CD14-positive monocyte (primary cell): Measurements from ENCODE around the gene PIP4K2C. TPM values are rescaled to one million over a fixed set of nuclear protein-coding genes. Genes with fewer than 3 reads are reported as not detected.

Experiments
- DNase-seq, 3 donors: peaks; one replicate each; pipeline ENCODE4 v3.0.0-alpha.2; 2011 to 2022
- H2AFZ ChIP-seq: 2 replicates; pipeline ENCODE4 v1.6.0; 2012; ENCODE audit warnings: mild to moderate bottlenecking, low read depth, low read length, inconsistent platforms; ENCODE audit not compliant: insufficient read depth, poor library complexity, severe bottlenecking
- H3K27ac ChIP-seq, 2 donors: 1 replicate in 1 of 2; 2 replicates in 1 of 2; pipeline ENCODE4 v1.5.1; 2012 to 2013; ENCODE audit warnings: low read length in 2 of 2, control low read depth in 1 of 2, inconsistent platforms in 1 of 2, low read depth in 1 of 2, mild to moderate bottlenecking in 1 of 2
- H3K27me3 ChIP-seq, 2 donors: one replicate each; pipeline versions ENCODE4 v1.6.0 to v1.6.1; 2011 to 2013; ENCODE audit warnings: low read length in 2 of 2; ENCODE audit not compliant: control insufficient read depth in 2 of 2, insufficient read depth in 2 of 2
- H3K36me3 ChIP-seq, 2 donors: replicated peaks in 1 of 2; 1 replicate in 1 of 2; 2 replicates in 1 of 2; pipeline versions ENCODE4 v1.5.1 to v1.6.1; 2012 to 2013; ENCODE audit warnings: low read length in 2 of 2, control low read depth in 1 of 2, inconsistent platforms in 1 of 2, mild to moderate bottlenecking in 1 of 2; ENCODE audit not compliant: insufficient read depth in 2 of 2, control insufficient read depth in 1 of 2
- H3K4me1 ChIP-seq, 2 donors: 1 replicate in 1 of 2; 2 replicates in 1 of 2; pipeline versions ENCODE4 v1.5.1 to v1.6.1; 2012 to 2013; ENCODE audit warnings: low read length in 2 of 2, control low read depth in 1 of 2, inconsistent platforms in 1 of 2, mild to moderate bottlenecking in 1 of 2, moderate library complexity in 1 of 2; ENCODE audit not compliant: insufficient read depth in 2 of 2, control insufficient read depth in 1 of 2
- H3K4me2 ChIP-seq: replicated peaks from 2 replicates; pipeline ENCODE3; 2012; ENCODE audit warnings: low read length, moderate library complexity, mild to moderate bottlenecking; ENCODE audit not compliant: poor library complexity, severe bottlenecking; ENCODE audit errors: extremely low read depth
- H3K4me3 ChIP-seq, 3 experiments: fragments of 200-600 bp in 1 of 3; sonication (generic) in 1 of 3; replicated peaks in 1 of 3; 1 replicate in 2 of 3; 2 replicates in 1 of 3; pipeline ENCODE4 v1.5.1; 2011 to 2013; ENCODE audit warnings: low read length in 3 of 3, mild to moderate bottlenecking in 3 of 3, control low read depth in 2 of 3, low read depth in 2 of 3, inconsistent platforms in 1 of 3, moderate library complexity in 1 of 3
- H3K79me2 ChIP-seq: 2 replicates; pipeline ENCODE4 v1.6.0; 2012; ENCODE audit warnings: mild to moderate bottlenecking, control low read depth, inconsistent platforms, low read length, moderate library complexity; ENCODE audit not compliant: insufficient read depth
- H3K9ac ChIP-seq: 2 replicates; pipeline ENCODE4 v1.6.0; 2017; ENCODE audit warnings: low read length, mild to moderate bottlenecking; ENCODE audit not compliant: insufficient read depth, poor library complexity, severe bottlenecking
- H3K9me3 ChIP-seq, 2 donors: replicated peaks in 1 of 2; 1 replicate in 1 of 2; 2 replicates in 1 of 2; pipeline versions ENCODE4 v1.5.1 to v1.6.1; 2012 to 2013; ENCODE audit warnings: low read length in 2 of 2, control low read depth in 1 of 2; ENCODE audit not compliant: control insufficient read depth in 1 of 2, insufficient read depth in 1 of 2
- H4K20me1 ChIP-seq: 2 replicates; pipeline ENCODE4 v1.6.0; 2012; ENCODE audit warnings: mild to moderate bottlenecking, low read length, control low read depth, moderate library complexity; ENCODE audit not compliant: insufficient read depth
- H3K27ac Mint-ChIP-seq, 7 donors: one replicate each; pipeline ENCODE4 v1.8.0; 2020; ENCODE audit warnings: mild to moderate bottlenecking in 7 of 7, mixed read lengths in 7 of 7, moderate library complexity in 6 of 7, inconsistent platforms in 2 of 7
- H3K27me3 Mint-ChIP-seq, 3 donors: one replicate each; pipeline ENCODE4 v1.8.0; 2021 to 2022; ENCODE audit warnings: low read depth in 3 of 3, mild to moderate bottlenecking in 3 of 3, mixed read lengths in 3 of 3, moderate library complexity in 3 of 3, inconsistent platforms in 1 of 3
- H3K36me3 Mint-ChIP-seq, 2 donors: one replicate each; pipeline ENCODE4 v1.8.0; 2020; ENCODE audit warnings: mixed read lengths in 2 of 2, inconsistent platforms in 1 of 2, mild to moderate bottlenecking in 1 of 2
- H3K4me1 Mint-ChIP-seq: one replicate; pipeline ENCODE4 v1.8.0; 2020; ENCODE audit warnings: mild to moderate bottlenecking, mixed read lengths
- H3K4me3 Mint-ChIP-seq, 2 donors: one replicate each; pipeline ENCODE4 v1.8.0; 2020; ENCODE audit warnings: mild to moderate bottlenecking in 2 of 2, mixed read lengths in 2 of 2, moderate library complexity in 1 of 2
- H3K9me3 Mint-ChIP-seq, 7 donors: one replicate each; pipeline ENCODE4 v1.8.0; 2020 to 2022; ENCODE audit warnings: mixed read lengths in 7 of 7, mild to moderate bottlenecking in 6 of 7, moderate library complexity in 6 of 7, inconsistent platforms in 2 of 7
- CTCF ChIP-seq: fragments of 200-600 bp; IDR thresholded peaks from one replicate; pipeline ENCODE4 v1.8.0; 2022; ENCODE audit warnings: antibody characterized with exemption, mild to moderate bottlenecking
- WGBS: methylation state at CpG from one replicate; pipeline ENCODE4 v1.1.5; 2013; ENCODE audit warnings: missing lambda C conversion rate; ENCODE audit not compliant: insufficient coverage; 5-methylcytosine and 5-hydroxymethylcytosine counted together
- intact Hi-C, 2 donors: fragments of 100-400 bp; cut with micrococcal nuclease; formaldehyde crosslinking; loops; one replicate each; pipeline versions ENCODE4 v1.15.0 to v1.15.1; 2023
- polyA plus RNA-seq, 3 donors: library from polyadenylated mRNA; depleted of rRNA in 1 of 3; unstranded in 2 of 3; stranded (reverse) in 1 of 3; fragments of 300-500 nt in 2 of 3; fragments of >200 nt in 1 of 3; fragmentation: Illumina TruSeq in 2 of 3; gene quantifications; 1 replicate in 2 of 3; 2 replicates in 1 of 3; pipeline ENCODE4 v1.2.3, GENCODE V29; 2012 to 2021

PIP4K2C gene
- polyA plus RNA-seq, 3 donors: 12.3 to 18.6 (median 16.9) TPM

GRCh38 chr12:57590479-57590863 is 521 bp upstream of the PIP4K2C start:
- Mint-ChIP-seq H3K9me3 (no peaks in the 10 kb centered on the region), H3K27me3 (peaks cover 2 to 9% (median 7%) of the 10 kb centered on the region in 3 donors), H3K4me3 (peak overlapping the region; percentile 90 to 95), H3K4me1 (peaks cover 25% of the 10 kb centered on the region), H3K27ac (peak overlapping the region in 4 of 7 donors; percentile 45 to 74 (median 51)), H3K36me3 (peaks cover 13 to 14% of the 10 kb centered on the region in 2 donors)
- Histone ChIP-seq H2AFZ (peak overlapping the region; percentile 98), H3K9ac (peak overlapping the region; percentile 72), H3K4me2 (peak overlapping the region; percentile 90), H3K36me3 (peaks cover 5 to 16% of the 10 kb centered on the region in 2 donors), H3K79me2 (peaks cover 4% of the 10 kb centered on the region), H3K4me3 (peak overlapping the region; percentile 81 to 95 (median 89)), H4K20me1 (no peaks in the 10 kb centered on the region), H3K9me3 (no peaks in the 10 kb centered on the region), H3K27me3 (peaks cover 5 to 11% of the 10 kb centered on the region in 2 donors), H3K4me1 (peaks cover 16 to 21% of the 10 kb centered on the region in 2 donors), H3K27ac (peak overlapping the region in 1 of 2 donors; percentile 73)
- DNase-seq: no peak
- no CpG with 5 or more reads among the region's 2 CpGs for WGBS
- intact Hi-C loops: no loop called here
- TF ChIP-seq CTCF: no peak

DNA sequence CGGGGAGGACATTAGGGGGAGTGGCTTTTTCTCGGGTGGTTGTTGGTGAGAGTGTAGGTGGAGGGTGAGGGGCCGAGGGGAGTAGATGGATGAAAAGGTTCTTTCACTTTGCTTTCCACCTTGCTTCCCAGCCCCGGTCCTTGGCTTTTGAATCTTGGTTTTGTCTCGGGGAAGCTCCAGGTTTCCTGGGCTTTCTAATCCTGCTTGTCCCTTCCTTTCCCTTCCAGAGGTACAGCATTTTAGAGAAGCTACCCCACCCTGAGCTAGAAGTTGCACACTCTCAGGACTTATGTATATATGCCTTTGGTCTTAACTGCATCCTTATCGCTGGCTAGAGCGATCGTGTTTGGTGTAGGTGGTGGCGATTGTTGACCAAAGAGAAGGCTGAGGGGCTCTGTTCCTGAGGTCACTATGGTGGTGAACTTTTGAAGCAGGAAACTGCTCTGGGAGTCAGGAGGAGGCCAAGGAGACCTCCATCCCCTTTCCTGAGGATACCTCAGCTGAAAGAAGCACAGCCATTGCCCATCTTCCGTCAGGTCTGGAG is 862 bp downstream of the PIP4K2C start:
- H2AFZ ChIP-seq: peak overlapping the region; percentile 98
- no peak for TF ChIP-seq CTCF
- WGBS: 41% methylated on average over 4 of the region's 10 CpGs
- Mint-ChIP-seq H3K4me3 (peak overlapping the region; percentile 90 to 95), H3K9me3 (no peaks in the 10 kb centered on the region), H3K27ac (peak overlapping the region in 5 of 7 donors; percentile 37 to 86 (median 74)), H3K4me1 (peaks cover 25% of the 10 kb centered on the region), H3K27me3 (peaks cover 2 to 9% (median 7%) of the 10 kb centered on the region in 3 donors), H3K36me3 (peaks cover 22 to 27% of the 10 kb centered on the region in 2 donors)
- H3K27me3 ChIP-seq: peaks cover 3 to 11% of the 10 kb centered on the region in 2 donors
- peak overlapping the region; percentile 90 for H3K4me2 ChIP-seq
- H4K20me1 ChIP-seq: no peaks in the 10 kb centered on the region
- H3K36me3 ChIP-seq: peaks cover 16 to 30% of the 10 kb centered on the region in 2 donors
- peak overlapping the region; percentile 72 for H3K9ac ChIP-seq
- intact Hi-C loops: no loop called here
- H3K4me3 ChIP-seq: peak overlapping the region; percentile 81 to 95 (median 89)
- no peak for DNase-seq
- no peaks in the 10 kb centered on the region for H3K9me3 ChIP-seq
- no peak overlapping the region for H3K27ac ChIP-seq
- peaks cover 16 to 21% of the 10 kb centered on the region in 2 donors for H3K4me1 ChIP-seq
- H3K79me2 ChIP-seq: peaks cover 4% of the 10 kb centered on the region
